Epithelial cell of prostate (primary cell): ENCODE data around the gene DEFB124.
"Not testable (repeated sequence)": the region's sequence is repeated elsewhere in the genome, so short reads cannot be mapped to it uniquely, and the experiment has no call there.

Source experiments
- DNase-seq: peaks from one replicate; pipeline ENCODE4 v3.0.0-alpha.2; 2011; ENCODE audit warnings: low read depth, low spot score
- H3K27ac ChIP-seq: fragments of 450-650 bp; 2 replicates; pipeline ENCODE4 v1.5.1; 2017; ENCODE audit warnings: mild to moderate bottlenecking

DEFB124 gene, protein sequence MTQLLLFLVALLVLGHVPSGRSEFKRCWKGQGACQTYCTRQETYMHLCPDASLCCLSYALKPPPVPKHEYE

GRCh38 chr20:31474758-31475427 is at the start of gene DEFB124, which contains the start of gene REM1:
Gene DEFB124 (minus strand): TSS chr20:31475127. CDS start chr20:31473013, 2,114 bp downstream.
Gene REM1 (plus strand): TSS chr20:31475288. CDS start chr20:31476446, 1,158 bp downstream.
- no peak within 1 kb of the TSS for H3K27ac ChIP-seq
- no peak for DNase-seq

DNA sequence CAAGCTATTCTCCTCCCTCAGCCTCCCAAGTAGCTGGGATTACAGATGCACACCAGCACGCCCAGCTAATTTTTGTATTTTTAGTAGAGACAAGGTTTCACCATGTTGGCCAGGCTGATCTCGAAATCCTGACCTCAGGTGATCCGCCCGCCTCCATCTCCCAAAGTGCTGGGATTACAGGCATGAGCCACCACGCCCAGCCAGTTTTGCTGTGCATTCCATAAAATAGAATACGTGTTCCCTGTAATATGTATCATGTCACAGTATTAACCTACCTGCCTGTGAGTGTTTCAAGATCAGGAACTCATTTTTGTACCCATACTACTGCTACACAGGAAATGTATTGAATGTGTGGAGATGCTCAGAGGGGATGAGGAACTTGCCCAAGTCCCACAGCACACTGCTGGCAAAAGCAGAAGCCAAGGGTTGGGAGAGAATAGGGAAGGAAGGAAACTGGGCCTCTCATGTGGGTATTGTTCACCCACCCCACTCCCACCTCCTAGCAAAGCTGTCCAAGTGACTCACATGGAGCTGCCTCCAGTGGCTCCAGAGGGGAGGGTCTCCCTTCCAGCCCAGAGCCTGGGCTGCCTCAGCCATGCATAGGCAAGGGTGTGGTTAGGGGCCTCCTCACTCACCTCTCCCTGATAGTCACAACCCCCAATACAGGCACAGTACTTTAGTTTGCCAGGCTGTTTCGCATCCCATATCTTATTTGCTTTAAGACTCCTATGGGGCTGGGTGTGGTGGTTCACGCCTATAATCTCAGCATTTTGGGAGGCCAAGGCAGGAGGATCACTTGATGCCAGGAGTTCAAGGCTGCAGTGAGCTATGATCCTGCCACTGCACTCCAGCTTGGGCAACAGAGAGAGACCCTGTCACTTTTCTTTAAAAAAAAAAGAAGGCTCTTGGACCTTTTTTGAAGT is 48.7 kb upstream of the DEFB124 start:
- no peak for DNase-seq

DNA sequence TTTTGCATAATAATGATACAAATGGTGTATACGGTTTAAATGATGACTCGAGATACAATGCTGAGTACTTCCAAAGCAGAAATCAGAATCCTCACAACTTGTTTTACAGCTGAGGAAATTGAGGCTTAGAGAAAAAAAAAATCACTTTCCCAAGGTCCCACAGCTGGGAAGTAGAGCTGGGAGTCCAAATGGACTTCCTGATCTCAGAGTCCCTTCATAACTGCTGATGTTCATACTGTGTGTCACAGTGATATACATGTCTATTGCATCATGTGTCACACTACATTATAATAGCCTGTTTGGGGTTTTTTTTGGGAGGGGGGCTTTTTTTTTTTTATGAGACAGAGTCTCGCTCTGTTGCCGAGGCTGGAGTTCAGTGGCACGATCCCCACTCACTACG is 47.8 kb upstream of the DEFB124 start:
- DNase-seq = no peak
- peak overlapping the region; percentile 32 for H3K27ac ChIP-seq

More for the DNA sequence above, 48.7 kb upstream of the DEFB124 start:
- peak overlapping the region; percentile 32 for H3K27ac ChIP-seq

- peak overlapping the region; percentile 32 for H3K27ac ChIP-seq
- DNase-seq = not testable (repeated sequence)
These were observed 46.3 kb upstream of the DEFB124 start for GRCh38 chr20:31521267-31521666.

DNA sequence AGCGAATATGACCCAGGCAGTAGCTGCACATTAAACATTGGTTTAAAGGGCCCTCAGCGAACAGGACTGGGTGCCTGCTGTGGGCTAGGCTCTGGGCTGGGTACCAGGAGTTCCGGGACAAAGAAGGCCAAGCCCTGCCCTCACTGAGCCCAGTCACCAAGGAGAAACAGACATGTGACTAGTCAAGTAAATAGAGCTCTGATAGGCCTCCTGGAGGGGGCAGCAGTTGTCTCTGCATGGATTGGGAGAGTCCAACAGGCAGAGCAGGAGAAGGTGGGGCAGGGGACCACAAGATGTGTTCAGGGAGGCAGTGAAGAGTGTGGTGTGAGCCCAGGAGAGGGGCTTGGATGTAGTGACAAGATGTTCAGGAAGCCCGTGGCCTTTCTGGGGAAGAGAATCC is 42.4 kb upstream of the DEFB124 start:
- H3K27ac ChIP-seq = peak overlapping the region; percentile 66
- DNase-seq = peak; percentile 12

DNA sequence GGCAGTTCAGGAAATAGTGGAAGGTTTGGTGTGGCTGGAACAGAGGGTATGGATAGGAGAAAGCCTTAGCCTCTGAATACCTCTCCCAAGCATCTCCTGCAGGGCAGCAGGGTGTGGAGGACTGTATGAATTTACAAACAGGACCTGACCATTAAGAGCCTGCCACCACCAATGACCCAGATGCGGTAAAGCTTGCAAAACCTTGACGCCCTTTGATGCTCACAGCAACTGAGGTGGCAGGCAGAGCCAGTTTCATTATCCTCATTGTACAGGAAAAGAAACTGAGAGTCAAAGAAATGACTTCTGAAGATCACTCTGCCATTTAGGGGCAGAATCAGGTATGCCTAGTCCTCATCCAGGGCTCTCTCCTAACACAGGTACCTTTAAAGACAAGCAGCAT is 41.7 kb upstream of the DEFB124 start:
- no peak for DNase-seq
- peak overlapping the region; percentile 66 for H3K27ac ChIP-seq

DNA sequence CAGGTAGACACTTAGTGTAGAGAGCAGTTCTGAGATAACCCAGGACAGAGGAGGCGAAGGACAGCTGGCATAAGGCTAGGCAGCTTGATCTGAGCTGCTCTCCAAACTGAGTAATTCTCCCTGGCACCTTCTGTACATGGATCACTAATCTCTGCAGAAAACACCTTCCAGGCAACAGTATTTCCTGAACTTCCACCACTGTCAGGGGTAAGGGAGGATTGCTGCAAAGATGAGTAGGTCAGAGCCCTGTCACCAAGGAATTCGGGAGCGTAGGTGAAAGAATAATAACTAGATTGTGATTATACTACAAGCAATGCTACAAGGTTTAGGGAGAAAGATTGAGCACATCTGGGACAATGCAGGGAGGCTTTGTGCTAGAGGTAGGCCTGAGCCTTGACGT is 41.2 kb upstream of the DEFB124 start:
- H3K27ac ChIP-seq = peak overlapping the region; percentile 66
- no peak for DNase-seq

DNA sequence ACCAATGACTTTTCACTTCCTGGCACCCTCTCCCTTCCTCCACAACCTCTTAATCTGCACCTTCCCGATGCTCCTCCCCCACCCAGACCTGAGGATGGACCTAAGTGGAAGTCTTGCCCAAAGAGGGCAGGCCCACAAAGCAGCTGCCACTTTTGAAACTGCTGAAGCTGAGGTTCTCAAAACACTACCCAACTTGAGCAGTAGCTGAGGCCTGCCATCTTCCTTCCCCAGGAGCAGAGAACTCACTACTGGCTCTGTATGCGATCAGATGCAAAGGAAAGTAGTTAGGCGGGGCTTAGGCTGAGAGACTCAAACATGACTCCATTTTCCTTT is 40.8 kb upstream of the DEFB124 start:
- DNase-seq = no peak
- peak overlapping the region; percentile 66 for H3K27ac ChIP-seq

DNA sequence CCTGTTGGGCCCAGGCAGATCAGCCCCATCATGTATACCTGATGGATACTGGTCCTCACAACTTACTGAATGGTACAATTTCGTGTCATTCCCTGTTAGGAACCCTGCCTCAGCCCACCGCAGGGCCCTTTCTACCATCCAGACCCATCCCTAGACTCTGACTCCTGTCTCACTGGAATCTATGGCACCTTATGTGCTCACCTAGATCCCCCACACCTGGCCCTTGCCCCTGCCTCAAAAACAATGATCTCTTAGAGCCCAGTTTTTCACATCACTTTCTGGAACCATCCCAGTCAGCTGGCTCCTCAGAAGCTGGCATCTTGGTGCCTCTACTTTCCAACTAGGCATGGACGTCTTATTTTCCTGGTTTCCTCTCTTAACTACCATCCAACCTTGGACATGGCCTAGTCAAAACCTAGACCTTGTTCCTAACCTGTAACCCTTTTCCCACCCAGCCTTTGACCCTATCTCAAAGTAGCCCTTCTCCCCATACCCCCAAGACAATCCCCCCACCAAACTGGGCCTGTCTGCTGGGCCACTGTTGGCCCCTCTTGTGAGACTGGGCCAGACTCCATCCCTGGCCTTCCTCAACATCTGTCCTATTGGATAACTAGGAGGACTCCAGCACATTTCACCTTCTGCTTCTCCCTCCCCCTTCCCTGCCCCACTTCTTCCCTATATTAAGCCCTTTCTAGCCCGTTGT is 40.3 kb upstream of the DEFB124 start:
- H3K27ac ChIP-seq = peak overlapping the region; percentile 66
- no peak for DNase-seq

DNA sequence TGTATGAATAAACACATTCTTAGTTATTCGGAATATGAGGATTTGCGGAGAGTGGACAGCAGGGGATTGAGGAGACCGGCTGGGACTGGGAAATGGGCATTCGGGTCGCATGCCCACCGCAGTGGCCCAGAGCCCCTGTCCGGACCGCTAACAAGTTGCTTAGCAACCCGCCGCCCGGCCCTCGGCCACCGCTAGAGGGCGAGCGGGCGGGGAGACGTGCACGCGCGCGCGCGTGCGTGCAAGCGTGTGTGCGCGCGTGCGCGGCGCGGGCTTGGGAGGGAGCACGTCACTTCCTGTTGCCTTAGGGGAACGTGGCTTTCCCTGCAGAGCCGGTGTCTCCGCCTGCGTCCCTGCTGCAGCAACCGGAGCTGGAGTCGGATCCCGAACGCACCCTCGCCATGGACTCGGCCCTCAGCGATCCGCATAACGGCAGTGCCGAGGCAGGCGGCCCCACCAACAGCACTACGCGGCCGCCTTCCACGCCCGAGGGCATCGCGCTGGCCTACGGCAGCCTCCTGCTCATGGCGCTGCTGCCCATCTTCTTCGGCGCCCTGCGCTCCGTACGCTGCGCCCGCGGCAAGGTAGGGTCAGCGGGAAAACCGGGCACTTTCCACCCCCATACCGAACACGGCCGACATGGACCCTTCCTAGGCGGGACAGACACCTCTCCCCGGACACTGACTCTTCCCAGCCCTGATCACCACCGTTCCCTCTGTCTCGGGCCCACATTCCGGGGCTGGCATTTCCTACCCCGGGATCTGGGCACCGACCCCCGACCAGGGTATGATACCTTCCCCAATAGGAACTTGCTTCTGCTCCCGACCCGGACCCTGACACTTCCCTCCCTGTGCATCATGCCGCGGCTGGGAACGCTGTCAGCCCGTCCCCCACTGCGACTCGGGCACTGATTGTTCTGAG is 39.5 kb upstream of the DEFB124 start, which contains the start of gene HM13:
TSS of gene HM13 (plus strand) at position 289 of the 918 bp plus-strand sequence. CDS start at position 399, 110 bp downstream.
- peak within 1 kb of the TSS; percentile 66 for H3K27ac ChIP-seq
- peak; percentile 77 for DNase-seq

- DNase-seq = no peak
- no peak overlapping the region for H3K27ac ChIP-seq
These were observed 33.8 kb upstream of the DEFB124 start for GRCh38 chr20:31508517-31509244.

DNA sequence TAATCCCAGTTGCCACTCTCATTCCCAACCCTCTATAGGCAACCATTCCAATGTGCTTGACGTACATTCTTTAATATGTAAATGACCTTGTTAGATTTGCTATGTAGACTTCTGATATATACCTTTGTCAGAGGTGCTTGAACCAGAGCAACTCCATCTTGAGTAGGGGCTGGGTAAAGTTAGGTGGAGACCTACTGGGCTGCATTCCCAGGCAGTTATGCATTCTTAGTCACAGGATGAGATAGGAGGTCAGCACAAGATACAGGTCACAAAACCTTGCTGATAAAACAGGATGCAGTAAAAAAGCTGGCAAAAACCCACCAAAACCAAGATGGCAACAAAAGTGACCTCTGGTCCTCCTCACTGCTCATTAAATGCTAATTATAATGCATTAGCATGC is 31.0 kb upstream of the DEFB124 start:
- no peak overlapping the region for H3K27ac ChIP-seq

GRCh38 chr20:31502884-31503673 is 28.2 kb upstream of the DEFB124 start:
- not testable (repeated sequence) for DNase-seq, H3K27ac ChIP-seq

More for the DNA sequence above, 31.0 kb upstream of the DEFB124 start:
- no peak for DNase-seq

DNA sequence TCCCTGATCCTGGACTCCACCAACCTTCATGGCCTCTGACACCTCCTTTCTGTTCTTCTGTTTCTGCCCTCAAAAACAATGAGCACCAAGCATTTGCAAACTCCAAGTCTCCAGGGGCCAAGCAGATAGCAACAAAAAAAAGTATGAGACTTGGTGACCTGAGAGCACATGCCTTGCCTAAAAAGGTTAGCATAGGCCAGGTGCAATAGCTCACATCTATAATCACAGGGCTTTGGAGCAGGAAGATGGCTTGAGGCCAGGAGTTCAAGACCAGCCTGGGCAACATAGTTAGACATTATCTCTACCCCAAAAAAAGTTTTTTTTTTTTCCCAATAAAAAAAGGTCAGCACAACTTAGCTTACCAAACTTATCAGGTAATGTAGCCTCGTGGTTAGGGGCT is 25.6 kb upstream of the DEFB124 start:
- DNase-seq = no peak
- no peak overlapping the region for H3K27ac ChIP-seq

DNA sequence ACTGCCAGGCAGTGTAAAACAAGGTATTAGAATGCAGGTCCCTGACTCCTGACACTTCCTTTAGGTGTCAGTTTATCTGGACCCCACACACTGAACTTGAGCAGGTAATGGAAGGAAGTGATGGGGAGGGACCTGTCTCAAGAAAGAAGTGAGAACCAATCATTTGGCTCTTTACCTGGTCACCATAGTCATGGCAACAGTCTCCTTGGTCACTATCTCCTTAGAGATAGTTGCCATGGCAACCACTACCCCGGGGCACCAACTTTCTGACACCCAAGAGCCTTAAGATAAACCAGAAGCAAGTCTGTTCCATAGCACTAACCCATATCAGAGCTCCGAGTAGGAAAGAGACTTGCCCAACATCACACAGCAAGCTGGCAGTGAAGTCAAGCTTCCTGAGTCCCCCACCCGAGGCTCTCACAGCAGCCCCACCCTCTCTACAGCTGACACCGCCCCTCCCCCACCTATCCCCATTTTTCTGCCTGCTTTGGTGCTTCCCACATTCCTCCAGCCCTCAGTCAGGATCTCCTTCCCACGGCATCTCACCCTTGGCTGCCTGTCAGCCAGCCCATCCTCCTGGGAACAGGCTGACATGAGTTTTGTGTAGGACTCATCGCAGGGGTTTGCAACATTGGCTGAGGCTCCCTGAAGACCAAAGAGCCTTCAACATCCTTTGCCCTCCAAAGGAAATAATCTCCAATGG is 23.1 kb upstream of the DEFB124 start:
- DNase-seq = no peak
- H3K27ac ChIP-seq = no peak overlapping the region

DNA sequence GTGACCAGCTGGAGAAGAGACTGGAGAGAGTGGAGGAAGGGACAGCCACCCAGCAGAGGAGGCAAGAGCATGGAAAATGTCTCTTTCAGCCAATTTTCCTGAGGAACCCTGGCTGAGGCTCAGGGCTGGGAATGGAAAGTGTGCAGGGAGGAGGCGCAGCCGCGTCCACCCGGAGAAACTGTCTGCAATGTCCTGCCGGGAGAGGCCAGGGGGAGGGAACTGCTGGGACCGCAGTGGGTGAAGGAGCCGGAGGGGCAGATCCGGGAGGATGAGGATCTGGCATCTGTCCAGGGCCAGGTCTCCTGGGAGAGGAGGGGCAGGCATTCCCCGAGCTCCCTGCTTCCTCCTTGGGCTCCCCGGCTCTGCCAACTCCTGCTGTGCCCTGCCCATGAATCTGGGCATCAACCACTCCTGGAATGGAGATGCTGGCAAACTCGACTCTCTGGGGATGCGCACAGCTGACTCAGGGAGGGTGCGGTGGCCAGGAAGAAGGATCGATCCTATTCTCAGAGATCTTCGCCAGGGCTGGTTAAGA is 21.9 kb upstream of the DEFB124 start:
- DNase-seq = no peak
- H3K27ac ChIP-seq = no peak overlapping the region

GRCh38 chr20:31494131-31494530 is 19.2 kb upstream of the DEFB124 start:
- no peak overlapping the region for H3K27ac ChIP-seq
- no peak for DNase-seq
